Measurements from ENCODE around the gene FER.

- TF ChIP-seq CTCF (conservative IDR thresholded peaks at IDR 0.05; ENCODE audit: low read length) (no peak), EZH2phosphoT487 (IDR thresholded peaks at IDR 0.05; ENCODE audit: borderline replicate concordance, low read depth, low read length) (no peak)
These were observed 407.9 kb downstream of the FER start for GRCh38 chr5:109155625-109156024.

Measured in OCI-LY7 (cell line).